Hematopoietic multipotent progenitor cell treated with erythropoietin and hydrocortisone succinate and interleukin-3 and kit ligand, for 4 days (in vitro differentiated cells): ENCODE data around the gene CLDN25.

Source experiments
- DNase-seq: peaks from one replicate; pipeline ENCODE4 v3.0.0-alpha.2; 2015

The CLDN25 gene

DNA sequence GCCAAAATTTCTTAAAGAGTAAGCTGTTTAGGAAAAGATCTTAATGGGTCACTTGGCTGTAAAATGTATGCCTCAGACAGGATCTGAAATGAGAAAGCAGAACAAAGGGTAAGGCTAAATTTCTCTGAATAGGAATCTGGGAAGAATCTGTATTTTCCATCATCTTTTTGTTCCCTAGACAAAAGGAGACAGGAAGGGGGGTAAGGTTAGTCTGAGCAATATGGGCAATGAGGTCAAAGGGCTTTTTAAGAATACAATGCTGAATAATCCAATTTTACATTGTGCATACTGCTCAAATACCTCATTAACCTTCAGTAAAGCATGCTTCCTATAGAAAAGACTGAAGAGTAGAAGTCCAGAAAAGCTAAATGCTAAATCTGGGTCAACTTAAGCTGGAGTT lies 34.6 kb downstream of the CLDN25 start:
- no peak for DNase-seq

DNA sequence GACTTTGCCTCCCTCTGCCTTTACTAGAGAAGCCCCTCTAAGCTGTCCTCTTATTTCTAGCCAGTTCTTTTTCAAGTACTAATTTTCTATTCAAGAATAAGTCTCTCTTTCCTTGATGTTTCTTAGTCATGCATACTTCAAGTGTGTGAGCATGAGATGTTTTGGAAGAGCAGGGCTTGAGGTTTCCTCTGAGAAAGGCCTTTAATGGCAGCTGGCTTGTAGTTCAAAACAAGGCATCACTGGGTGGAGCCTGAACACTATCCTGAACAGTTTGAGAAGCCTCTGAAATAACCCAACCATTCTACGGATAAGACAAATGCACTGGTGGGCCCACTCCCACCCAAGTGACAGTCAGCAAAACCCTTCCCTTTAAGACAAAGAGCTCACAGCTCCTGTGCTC lies 37.6 kb downstream of the CLDN25 start:
- DNase-seq, result no peak

DNA sequence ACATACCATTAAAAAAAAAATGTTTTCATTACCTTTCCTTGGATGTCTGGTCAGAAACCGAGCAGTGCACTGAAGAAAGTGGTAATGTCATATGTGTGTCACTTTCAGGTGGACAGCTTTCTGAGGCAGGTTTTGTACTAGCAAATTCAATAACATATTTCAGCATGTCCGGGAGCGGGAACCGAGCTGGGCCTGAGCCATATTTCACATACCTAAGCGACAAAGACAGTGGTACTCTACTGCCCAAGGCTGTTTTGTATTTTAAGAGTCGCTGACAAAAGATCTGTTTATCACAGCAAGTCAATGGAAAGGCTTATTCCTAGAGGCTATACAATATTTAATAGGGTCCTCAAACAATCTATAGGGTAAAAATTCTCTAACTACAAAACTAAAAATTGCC lies 38.0 kb downstream of the CLDN25 start:
- no peak for DNase-seq

DNA sequence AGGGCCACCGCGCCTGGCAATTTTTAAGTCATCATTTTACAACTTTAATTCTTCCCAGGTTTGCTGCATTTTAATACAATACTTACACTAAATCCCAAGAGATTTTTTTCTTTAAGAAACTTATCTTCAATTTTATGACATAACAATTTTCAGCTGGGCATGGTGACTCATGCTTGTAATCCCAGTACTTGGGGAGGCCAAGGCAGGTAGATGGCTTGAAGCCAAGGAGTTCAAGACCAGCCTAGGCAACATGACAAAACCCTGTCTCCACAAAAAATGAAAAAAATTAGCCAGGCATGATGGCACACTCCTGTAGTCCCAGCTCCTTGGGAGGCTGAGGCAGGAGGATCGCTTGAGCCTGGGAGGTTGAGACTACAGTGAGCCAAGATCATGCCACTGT lies 38.8 kb downstream of the CLDN25 start:
- DNase-seq, result no peak

DNA sequence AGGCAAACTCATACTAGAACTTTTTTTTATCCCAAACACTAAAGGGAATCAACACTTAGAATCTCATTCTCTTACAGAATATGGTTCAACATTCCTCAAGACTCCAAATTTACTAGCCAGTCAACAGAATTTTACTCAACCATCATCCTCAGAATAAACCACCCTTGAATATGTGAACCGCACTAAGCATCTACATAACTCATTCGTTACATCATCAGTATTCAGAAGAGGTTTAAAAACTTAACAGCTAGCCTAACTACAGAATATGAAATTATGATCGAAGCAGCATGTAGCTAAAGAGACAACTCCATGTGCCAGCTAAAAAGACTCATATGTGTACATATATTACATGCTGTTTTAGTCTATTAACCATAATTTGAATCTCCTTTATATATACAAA lies 47.9 kb downstream of the CLDN25 start:
- DNase-seq, result no peak

DNA sequence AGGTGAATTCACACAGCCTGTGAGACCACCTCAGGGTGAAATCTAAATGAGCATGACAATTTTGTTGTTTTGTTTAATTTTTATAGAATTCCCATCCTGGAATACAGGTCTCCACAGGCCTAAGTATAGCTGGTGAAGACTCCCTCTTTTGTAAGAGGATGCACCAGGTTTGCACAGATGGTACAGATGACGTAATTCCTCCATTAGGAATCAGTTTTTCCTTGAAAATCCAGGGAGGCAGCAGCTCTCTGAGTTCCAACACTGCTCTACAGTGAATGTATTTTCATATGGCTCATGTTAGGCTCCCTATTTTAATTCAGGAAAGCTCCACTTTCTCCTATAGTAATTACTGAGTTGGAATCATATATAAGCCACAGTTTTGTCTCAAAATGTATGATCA lies 48.6 kb downstream of the CLDN25 start:
- no peak for DNase-seq

DNA sequence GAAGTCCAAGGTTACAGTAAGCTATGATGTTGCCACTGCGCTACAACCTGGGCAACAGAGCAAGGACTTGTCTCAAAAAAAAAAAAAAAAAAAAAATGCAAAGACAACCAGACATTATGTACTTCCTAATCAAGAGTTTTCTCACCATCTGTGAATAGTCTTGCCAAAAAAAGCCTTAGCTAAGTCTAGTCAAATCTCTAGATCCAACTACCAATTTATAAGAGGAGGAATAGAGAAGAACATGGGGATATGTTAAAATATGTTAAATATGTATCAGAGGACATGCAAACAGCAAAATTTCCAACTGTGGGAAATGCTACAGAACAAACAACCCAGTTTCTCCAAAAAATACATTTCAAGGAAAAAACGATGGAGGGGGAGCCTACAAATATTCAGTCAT lies 50.2 kb downstream of the CLDN25 start:
- no peak for DNase-seq
